ENCODE measurements around the gene TRABD2A. TPM values are rescaled to one million over a fixed set of nuclear protein-coding genes. Genes with fewer than 3 reads are reported as not detected.

TRABD2A gene
- total RNA-seq, 1 donor from 2014 or later = 0.84 TPM

DNA sequence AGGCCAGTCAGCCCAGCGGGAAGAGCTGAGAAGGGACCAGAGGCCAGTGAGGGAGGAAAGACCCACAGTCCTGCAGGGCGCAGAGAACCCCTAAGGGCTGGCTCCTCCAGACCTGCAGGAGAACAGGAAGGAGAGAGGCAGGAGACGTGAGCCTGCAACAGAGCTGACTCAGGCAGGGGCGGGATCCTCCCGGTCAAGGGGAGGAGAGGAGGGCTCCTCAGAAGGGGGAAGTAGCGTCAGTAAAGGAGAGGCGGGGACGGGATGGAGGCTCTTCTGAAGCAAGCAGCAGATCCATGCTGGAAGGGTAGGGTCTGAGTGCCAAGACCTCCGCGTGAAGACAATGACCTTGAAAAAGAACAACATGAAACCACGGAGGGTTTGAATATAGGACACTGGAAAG, 50.8 kb downstream of the TRABD2A start:
- DNase-seq (ENCODE audit: low read depth, low spot score) = no peak
- H3K4me3 Mint-ChIP-seq = no peak overlapping the region
- TF ChIP-seq, protein P1, sequence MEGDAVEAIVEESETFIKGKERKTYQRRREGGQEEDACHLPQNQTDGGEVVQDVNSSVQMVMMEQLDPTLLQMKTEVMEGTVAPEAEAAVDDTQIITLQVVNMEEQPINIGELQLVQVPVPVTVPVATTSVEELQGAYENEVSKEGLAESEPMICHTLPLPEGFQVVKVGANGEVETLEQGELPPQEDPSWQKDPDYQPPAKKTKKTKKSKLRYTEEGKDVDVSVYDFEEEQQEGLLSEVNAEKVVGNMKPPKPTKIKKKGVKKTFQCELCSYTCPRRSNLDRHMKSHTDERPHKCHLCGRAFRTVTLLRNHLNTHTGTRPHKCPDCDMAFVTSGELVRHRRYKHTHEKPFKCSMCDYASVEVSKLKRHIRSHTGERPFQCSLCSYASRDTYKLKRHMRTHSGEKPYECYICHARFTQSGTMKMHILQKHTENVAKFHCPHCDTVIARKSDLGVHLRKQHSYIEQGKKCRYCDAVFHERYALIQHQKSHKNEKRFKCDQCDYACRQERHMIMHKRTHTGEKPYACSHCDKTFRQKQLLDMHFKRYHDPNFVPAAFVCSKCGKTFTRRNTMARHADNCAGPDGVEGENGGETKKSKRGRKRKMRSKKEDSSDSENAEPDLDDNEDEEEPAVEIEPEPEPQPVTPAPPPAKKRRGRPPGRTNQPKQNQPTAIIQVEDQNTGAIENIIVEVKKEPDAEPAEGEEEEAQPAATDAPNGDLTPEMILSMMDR (conservative IDR thresholded peaks at IDR 0.05) = no peak
- H3K9me3 Mint-ChIP-seq = no peaks in the 10 kb centered on the region
- no peak overlapping the region for H3K27ac Mint-ChIP-seq (ENCODE audit: unreplicated experiment)
- H3K27me3 Mint-ChIP-seq (ENCODE audit: low read depth) = no peaks in the 10 kb centered on the region
- no peaks in the 10 kb centered on the region for H3K36me3 Mint-ChIP-seq (ENCODE audit: low read depth)
- H3K4me1 Mint-ChIP-seq = peaks cover 5% of the 10 kb centered on the region

DNA sequence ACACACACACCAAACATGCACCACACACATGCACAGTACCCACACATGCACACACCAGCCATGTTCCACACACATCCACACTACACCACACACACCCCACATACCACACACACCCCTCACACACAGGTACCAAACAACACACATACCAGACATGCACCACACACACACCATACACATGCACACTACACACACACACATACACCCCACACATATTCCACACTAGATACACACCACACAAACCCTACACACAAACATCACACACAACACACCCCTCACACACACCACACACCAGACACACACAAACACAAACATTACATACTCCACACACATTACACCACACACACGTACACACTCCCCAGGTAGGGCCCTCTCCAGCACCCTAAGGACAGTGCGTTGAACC, 51.2 kb downstream of the TRABD2A start:
- Mint-ChIP-seq H3K27ac (ENCODE audit: unreplicated experiment) (no peak overlapping the region), H3K27me3 (ENCODE audit: low read depth) (no peaks in the 10 kb centered on the region), H3K4me1 (peaks cover 5% of the 10 kb centered on the region), H3K36me3 (ENCODE audit: low read depth) (no peaks in the 10 kb centered on the region), H3K4me3 (no peak overlapping the region), H3K9me3 (no peaks in the 10 kb centered on the region)
- TF ChIP-seq, protein P1 (conservative IDR thresholded peaks at IDR 0.05) = no peak
- DNase-seq (ENCODE audit: low read depth, low spot score) = no peak

DNA sequence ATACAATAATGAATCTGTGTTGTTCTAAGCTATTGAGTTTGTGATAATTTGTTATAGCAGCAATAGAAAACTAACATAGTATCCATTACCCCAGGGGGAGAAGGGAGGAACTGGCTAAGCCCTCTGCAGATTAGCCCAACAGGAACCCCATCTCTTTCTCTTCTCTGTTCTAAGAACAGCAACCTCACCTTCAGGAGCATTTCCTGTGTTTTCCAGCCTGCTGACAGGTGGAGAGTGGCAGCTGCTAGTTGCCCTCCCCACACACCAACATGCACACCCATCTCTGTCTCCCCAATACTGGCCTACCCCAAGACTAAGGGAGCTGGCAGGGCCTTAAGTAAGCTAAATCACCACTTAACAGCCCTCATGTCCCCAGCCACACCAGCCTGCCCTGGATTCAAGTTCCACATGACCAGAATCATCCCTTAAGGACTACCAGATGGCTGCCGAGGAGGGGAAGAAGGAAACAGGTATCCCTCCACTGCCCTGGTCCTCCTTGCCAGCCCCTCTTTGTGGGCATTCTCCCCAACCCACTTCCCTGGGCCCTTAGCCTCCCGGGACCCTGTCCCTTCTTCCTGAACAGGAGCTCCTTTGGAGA, 52.8 kb downstream of the TRABD2A start:
- DNase-seq (ENCODE audit: low read depth, low spot score) = no peak
- no peaks in the 10 kb centered on the region for H3K27me3 Mint-ChIP-seq (ENCODE audit: low read depth)
- TF ChIP-seq, protein P1 (conservative IDR thresholded peaks at IDR 0.05) = no peak
- peaks cover 5% of the 10 kb centered on the region for H3K4me1 Mint-ChIP-seq
- H3K9me3 Mint-ChIP-seq = no peaks in the 10 kb centered on the region
- H3K4me3 Mint-ChIP-seq = no peak overlapping the region
- peak overlapping the region; percentile 45 for H3K27ac Mint-ChIP-seq (ENCODE audit: unreplicated experiment)
- no peaks in the 10 kb centered on the region for H3K36me3 Mint-ChIP-seq (ENCODE audit: low read depth)

GRCh38 chr2:84823788-84824187, 57.1 kb downstream of the TRABD2A start:
- TF ChIP-seq, protein P1 (conservative IDR thresholded peaks at IDR 0.05) = no peak
- DNase-seq (ENCODE audit: low read depth, low spot score) = no peak
- Mint-ChIP-seq H3K4me1 (no peaks in the 10 kb centered on the region), H3K4me3 (no peak overlapping the region), H3K9me3 (no peaks in the 10 kb centered on the region), H3K36me3 (ENCODE audit: low read depth) (no peaks in the 10 kb centered on the region), H3K27me3 (ENCODE audit: low read depth) (no peaks in the 10 kb centered on the region), H3K27ac (ENCODE audit: unreplicated experiment) (no peak overlapping the region)

DNA sequence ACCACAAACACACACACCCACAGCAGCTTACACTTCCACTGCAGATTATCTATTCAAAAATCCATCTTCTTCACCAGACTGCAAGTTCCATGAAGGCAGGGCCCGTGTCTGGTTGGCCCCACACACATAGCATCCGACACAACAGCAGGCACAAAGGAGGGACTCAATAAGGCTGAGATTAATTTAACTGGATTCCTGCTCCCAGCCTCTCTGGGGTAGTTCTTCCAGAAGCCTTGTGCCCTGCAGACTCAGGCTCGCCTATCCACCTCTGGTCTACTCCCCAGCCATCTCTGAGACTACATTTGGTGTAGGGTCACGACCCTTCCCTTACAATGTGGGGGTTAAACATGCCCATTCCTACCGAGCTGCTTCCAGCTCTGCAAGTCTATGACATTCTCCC, 57.7 kb downstream of the TRABD2A start:
- no peak overlapping the region for H3K4me3 Mint-ChIP-seq

More for the DNA sequence above, 57.7 kb downstream of the TRABD2A start:
- H3K27me3 Mint-ChIP-seq (ENCODE audit: low read depth) = no peaks in the 10 kb centered on the region
- DNase-seq (ENCODE audit: low read depth, low spot score) = no peak
- no peaks in the 10 kb centered on the region for H3K9me3 Mint-ChIP-seq
- TF ChIP-seq, protein P1 (conservative IDR thresholded peaks at IDR 0.05) = no peak
- H3K4me1 Mint-ChIP-seq = no peaks in the 10 kb centered on the region
- no peak overlapping the region for H3K27ac Mint-ChIP-seq (ENCODE audit: unreplicated experiment)
- H3K36me3 Mint-ChIP-seq (ENCODE audit: low read depth) = no peaks in the 10 kb centered on the region

Measured in neural crest cell (in vitro differentiated cells).